Neural cell (in vitro differentiated cells): ENCODE data around the gene RASGEF1C.

Source experiments
- TAF1 ChIP-seq: IDR thresholded peaks from 2 replicates; pipeline ENCODE4 v1.6.1; 2012; ENCODE audit warnings: low read depth
- TF ChIP-seq, protein P1 (sequence below): fragments of 450-650 bp; IDR thresholded peaks from 2 replicates; pipeline ENCODE4 v1.5.1; 2014; ENCODE audit warnings: antibody characterized with exemption, mild to moderate bottlenecking, moderate library complexity; ENCODE audit not compliant: poor library complexity, severe bottlenecking

DNA sequence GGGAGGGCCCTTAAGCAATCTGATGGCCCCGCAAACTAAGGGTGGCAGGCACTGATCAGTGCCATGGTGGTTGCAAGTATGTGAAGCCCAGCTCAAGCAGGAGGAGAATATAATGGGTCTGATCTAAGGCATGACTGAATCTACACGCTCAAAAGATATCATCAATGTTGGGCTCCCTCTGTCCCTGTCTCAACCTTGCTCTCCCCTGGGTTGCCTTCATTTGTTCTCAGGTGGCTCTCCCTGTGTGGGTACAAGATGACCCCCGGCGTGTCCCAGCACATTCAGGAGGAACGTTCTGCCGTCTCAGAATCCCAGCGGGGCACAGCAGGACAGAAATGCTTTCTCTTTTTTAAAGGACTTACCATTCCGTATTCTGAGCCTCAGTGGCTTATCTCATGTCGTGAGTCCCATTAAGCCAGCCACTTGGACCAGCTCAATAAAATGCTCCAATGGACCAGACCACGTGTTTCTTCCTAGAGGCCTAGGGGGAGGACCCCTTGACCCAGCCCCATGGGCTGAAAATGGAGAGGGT lies 125.4 kb downstream of the RASGEF1C start:
- TF ChIP-seq TAF1 = no peak
- TF ChIP-seq, protein P1, sequence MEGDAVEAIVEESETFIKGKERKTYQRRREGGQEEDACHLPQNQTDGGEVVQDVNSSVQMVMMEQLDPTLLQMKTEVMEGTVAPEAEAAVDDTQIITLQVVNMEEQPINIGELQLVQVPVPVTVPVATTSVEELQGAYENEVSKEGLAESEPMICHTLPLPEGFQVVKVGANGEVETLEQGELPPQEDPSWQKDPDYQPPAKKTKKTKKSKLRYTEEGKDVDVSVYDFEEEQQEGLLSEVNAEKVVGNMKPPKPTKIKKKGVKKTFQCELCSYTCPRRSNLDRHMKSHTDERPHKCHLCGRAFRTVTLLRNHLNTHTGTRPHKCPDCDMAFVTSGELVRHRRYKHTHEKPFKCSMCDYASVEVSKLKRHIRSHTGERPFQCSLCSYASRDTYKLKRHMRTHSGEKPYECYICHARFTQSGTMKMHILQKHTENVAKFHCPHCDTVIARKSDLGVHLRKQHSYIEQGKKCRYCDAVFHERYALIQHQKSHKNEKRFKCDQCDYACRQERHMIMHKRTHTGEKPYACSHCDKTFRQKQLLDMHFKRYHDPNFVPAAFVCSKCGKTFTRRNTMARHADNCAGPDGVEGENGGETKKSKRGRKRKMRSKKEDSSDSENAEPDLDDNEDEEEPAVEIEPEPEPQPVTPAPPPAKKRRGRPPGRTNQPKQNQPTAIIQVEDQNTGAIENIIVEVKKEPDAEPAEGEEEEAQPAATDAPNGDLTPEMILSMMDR = no peak
